Gastrocnemius medialis (tissue), 4 donors: ENCODE results near the gene PIMREG. TPM values are rescaled to one million over a fixed set of nuclear protein-coding genes. Genes with fewer than 3 reads are reported as not detected.

Source experiments
- ATAC-seq, 2 donors: fragments of 150-250 bp; one replicate each; pipeline ENCODE4 v1.9.1; 2016
- DNase-seq, 2 donors: peaks; one replicate each; pipeline ENCODE4 v3.0.0-alpha.2; 2019
- H3K27ac ChIP-seq, 4 donors: fragments of 200-600 bp; sonication (generic); 1 replicate in 1 of 4; 2 replicates in 3 of 4; pipeline ENCODE4 v1.5.1; 2016 to 2018; ENCODE audit warnings: mild to moderate bottlenecking in 2 of 4, moderate library complexity in 1 of 4
- H3K27me3 ChIP-seq, 3 donors: fragments of 200-600 bp; sonication (generic) in 2 of 3; 1 replicate in 1 of 3; 2 replicates in 2 of 3; pipeline versions ENCODE4 v1.5.1 to v1.6.0; 2016 to 2019; ENCODE audit warnings: mild to moderate bottlenecking in 1 of 3, moderate library complexity in 1 of 3
- H3K36me3 ChIP-seq, 2 donors: fragments of 200-600 bp; sonication (generic) in 1 of 2; one replicate each; pipeline ENCODE4 v1.5.1; 2017 to 2018
- H3K4me1 ChIP-seq, 2 donors: fragments of 200-600 bp; sonication (generic) in 1 of 2; one replicate each; pipeline ENCODE4 v1.5.1; 2016 to 2017; ENCODE audit warnings: mild to moderate bottlenecking in 2 of 2
- H3K4me3 ChIP-seq, 4 donors: fragments of 200-600 bp; sonication (generic) in 3 of 4; 1 replicate in 1 of 4; 2 replicates in 3 of 4; pipeline ENCODE4 v1.5.1; 2016 to 2019; ENCODE audit warnings: mild to moderate bottlenecking in 2 of 4
- H3K9me3 ChIP-seq, 3 donors: fragments of 200-600 bp; sonication (generic) in 2 of 3; 1 replicate in 1 of 3; 2 replicates in 2 of 3; pipeline ENCODE4 v1.5.1; 2016 to 2019
- CTCF ChIP-seq, 5 experiments: fragments of 450-650 bp in 3 of 5; fragments of 200-600 bp in 2 of 5; sonication (generic) in 2 of 5; IDR thresholded peaks in 4 of 5; conservative IDR thresholded peaks in 1 of 5; 1 replicate in 4 of 5; 2 replicates in 1 of 5; pipeline ENCODE4 v1.5.1; 2016 to 2019; ENCODE audit warnings: antibody characterized with exemption in 5 of 5, mild to moderate bottlenecking in 3 of 5, moderate library complexity in 3 of 5
- POLR2A ChIP-seq, 2 donors: fragments of 450-650 bp; IDR thresholded peaks; one replicate each; pipeline ENCODE4 v1.6.1; 2017; ENCODE audit warnings: antibody characterized with exemption in 2 of 2, mild to moderate bottlenecking in 2 of 2, moderate library complexity in 2 of 2
- in situ Hi-C, 4 donors: fragments of 200-750 bp; cut with MboI; loops; one replicate each; pipeline versions ENCODE4 v1.15.0 to v1.8.0; 2017; ENCODE audit warnings: low sequenced_read_pairs in 4 of 4
- intact Hi-C: fragments of 100-400 bp; cut with DNase I; formaldehyde crosslinking; loops from one replicate; pipeline ENCODE4 v1.15.1; 2023; ENCODE audit warnings: low total_unique reads
- total RNA-seq, 4 donors: library from RNA; depleted of rRNA; stranded (reverse); fragments of >200 nt; gene quantifications; one replicate each; pipeline versions ENCODE4 v1.1.0 to v1.2.3, GENCODE V29; 2016

Gene PIMREG
- total RNA-seq, 4 donors from 2014 or later, result 0.51 TPM; not detected in 3

- TF ChIP-seq CTCF (IDR thresholded peaks at IDR 0.05 in 4 of 5, conservative IDR thresholded peaks at IDR 0.05 in 1 of 5), result no peak
- no peak for TF ChIP-seq POLR2A (IDR thresholded peaks at IDR 0.05)
- intact Hi-C loops, result loop anchor here (2.0 to 10.0 kb wide), 2 partner anchors 82 to 168 kb away; partner anchors contain the start of genes KIAA0753, PITPNM3 and TXNDC17
- peaks cover 4 to 6% of the 10 kb centered on the region in 2 donors for H3K4me1 ChIP-seq
- no peak overlapping the region for H3K4me3 ChIP-seq
- in situ Hi-C loops, result loop anchor here in 1 of 4 donors (25.0 kb wide), 1 partner anchor 115 kb away; no protein-coding TSS in a partner anchor
- H3K27ac ChIP-seq, result no peak overlapping the region
- no peaks in the 10 kb centered on the region for H3K9me3 ChIP-seq
- no peaks in the 10 kb centered on the region for H3K36me3 ChIP-seq
- DNase-seq (no peak), ATAC-seq (no peak)
- H3K27me3 ChIP-seq, result no peaks in the 10 kb centered on the region
These were observed 28.3 kb downstream of the PIMREG start for GRCh38 chr17:6472517-6472916.

- peak; percentile 81 to 82 for ATAC-seq
- intact Hi-C loops, result loop anchor here (2.0 to 10.0 kb wide), 2 partner anchors 82 to 168 kb away; partner anchors contain the start of genes KIAA0753, PITPNM3 and TXNDC17
- in situ Hi-C loops, result loop anchor here in 1 of 4 donors (25.0 kb wide), 1 partner anchor 114 kb away; no protein-coding TSS in a partner anchor
These were observed 29.0 kb downstream of the PIMREG start for GRCh38 chr17:6473128-6473767.

DNA sequence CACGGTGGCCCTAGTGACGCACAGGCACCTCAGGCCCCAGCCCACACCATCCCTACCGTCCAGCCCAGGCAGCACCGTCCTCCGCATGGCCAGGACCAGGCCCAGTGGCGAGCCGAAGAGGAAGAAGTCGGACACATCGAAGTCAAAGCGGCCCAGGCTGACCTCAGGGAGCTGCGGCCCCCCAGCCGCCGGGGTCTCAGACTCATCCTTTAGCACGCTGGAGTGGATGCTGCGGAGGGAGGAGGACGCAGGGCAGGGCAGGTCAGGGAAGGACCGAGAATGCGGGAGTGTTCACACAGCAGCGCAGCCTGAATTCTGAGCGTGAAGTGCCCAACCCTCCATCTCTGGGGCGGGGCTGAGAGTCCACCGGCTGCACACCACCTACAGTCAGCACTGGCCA lies 30.1 kb downstream of the PIMREG start:
- no peaks in the 10 kb centered on the region for H3K9me3 ChIP-seq
- ATAC-seq, result no peak
- H3K27me3 ChIP-seq, result no peaks in the 10 kb centered on the region
- intact Hi-C loops (loop anchor here (10.0 kb wide), 1 partner anchor 80 kb away; the partner anchor contains the start of gene PITPNM3), in situ Hi-C loops (loop anchor here in 1 of 4 donors (25.0 kb wide), 1 partner anchor 113 kb away; no protein-coding TSS in a partner anchor)
- no peaks in the 10 kb centered on the region for H3K36me3 ChIP-seq
- no peak overlapping the region for H3K4me3 ChIP-seq
- TF ChIP-seq POLR2A (IDR thresholded peaks at IDR 0.05) (no peak), CTCF (IDR thresholded peaks at IDR 0.05 in 4 of 5, conservative IDR thresholded peaks at IDR 0.05 in 1 of 5) (no peak)
- no peak for DNase-seq
- H3K27ac ChIP-seq, result no peak overlapping the region
- peaks cover 4 to 6% of the 10 kb centered on the region in 2 donors for H3K4me1 ChIP-seq

More at GRCh38 chr17:6473128-6473767, 29.0 kb downstream of the PIMREG start:
- no peak overlapping the region for H3K27ac ChIP-seq
- H3K9me3 ChIP-seq, result no peaks in the 10 kb centered on the region
- no peaks in the 10 kb centered on the region for H3K36me3 ChIP-seq
- no peaks in the 10 kb centered on the region for H3K27me3 ChIP-seq
- TF ChIP-seq CTCF (IDR thresholded peaks at IDR 0.05 in 4 of 5, conservative IDR thresholded peaks at IDR 0.05 in 1 of 5) (peak; percentile 55 to 93 (median 80)), POLR2A (IDR thresholded peaks at IDR 0.05) (no peak)
- H3K4me1 ChIP-seq, result peaks cover 4 to 6% of the 10 kb centered on the region in 2 donors
- peak; percentile 33 to 36 for DNase-seq
- no peak overlapping the region for H3K4me3 ChIP-seq

DNA sequence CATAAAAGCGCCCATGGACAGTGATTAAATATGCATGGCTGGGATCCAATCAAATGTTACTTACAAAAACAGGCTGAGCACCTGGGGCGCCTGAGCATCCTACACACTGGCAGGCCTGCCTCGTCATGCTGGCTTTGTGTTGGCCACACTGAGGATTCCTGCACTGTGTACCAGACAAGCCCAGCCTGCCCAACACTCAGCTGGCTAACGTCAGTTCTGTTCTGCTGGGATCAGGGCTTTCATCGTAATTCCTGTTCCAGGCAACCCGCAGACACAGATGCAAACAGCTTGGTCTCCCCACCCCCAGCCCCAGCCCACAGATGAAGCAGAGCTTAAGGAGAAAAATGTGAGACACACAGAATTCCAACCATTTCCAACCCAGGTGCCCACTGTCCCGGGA lies 30.7 kb downstream of the PIMREG start:
- H3K27me3 ChIP-seq, result no peaks in the 10 kb centered on the region
- no peak overlapping the region for H3K4me3 ChIP-seq
- H3K4me1 ChIP-seq, result peaks cover 4 to 6% of the 10 kb centered on the region in 2 donors
- H3K36me3 ChIP-seq, result no peaks in the 10 kb centered on the region
- H3K9me3 ChIP-seq, result no peaks in the 10 kb centered on the region
- ATAC-seq (no peak), DNase-seq (no peak)
- in situ Hi-C loops, result loop anchor here in 1 of 4 donors (25.0 kb wide), 1 partner anchor 112 kb away; no protein-coding TSS in a partner anchor
- intact Hi-C loops, result loop anchor here (10.0 kb wide), 1 partner anchor 80 kb away; the partner anchor contains the start of gene PITPNM3
- TF ChIP-seq CTCF (IDR thresholded peaks at IDR 0.05 in 4 of 5, conservative IDR thresholded peaks at IDR 0.05 in 1 of 5) (no peak), POLR2A (IDR thresholded peaks at IDR 0.05) (no peak)
- no peak overlapping the region for H3K27ac ChIP-seq
